Psoas muscle (tissue), 8 donors: ENCODE measurements around the gene GALP. TPM values are rescaled to one million over a fixed set of nuclear protein-coding genes. Genes with fewer than 3 reads are reported as not detected.
"Not testable (repeated sequence)": the region's sequence is repeated elsewhere in the genome, so short reads cannot be mapped to it uniquely, and the experiment has no call there.

ENCODE experiments used
- ATAC-seq, 4 donors: fragments of 200-7000 bp; cut with Tn5 transposase; one replicate each; pipeline ENCODE4 v1.9.1; 2020; ENCODE audit warnings: moderate library complexity in 3 of 4, mild to moderate bottlenecking in 2 of 4
- DNase-seq, 2 donors: peaks; one replicate each; pipeline ENCODE4 v3.0.0-alpha.2; 2020
- H3K27ac ChIP-seq: fragments of 200-600 bp; one replicate; pipeline ENCODE4 v1.8.0; 2022
- H3K27me3 ChIP-seq, 3 donors: fragments of 200-600 bp in 1 of 3; one replicate each; pipeline versions ENCODE4 v1.6.1 to v1.8.0; 2013 to 2022; ENCODE audit warnings: low read length in 2 of 3, mild to moderate bottlenecking in 2 of 3, moderate library complexity in 1 of 3; ENCODE audit not compliant: insufficient read depth in 3 of 3
- H3K36me3 ChIP-seq, 2 donors: fragments of 200-600 bp in 1 of 2; one replicate each; pipeline versions ENCODE4 v1.6.1 to v1.8.0; 2013 to 2022; ENCODE audit warnings: low read depth in 1 of 2, mild to moderate bottlenecking in 1 of 2, moderate library complexity in 1 of 2; ENCODE audit not compliant: insufficient read depth in 1 of 2
- H3K4me1 ChIP-seq: fragments of 200-600 bp; one replicate; pipeline ENCODE4 v1.8.0; 2022
- H3K4me3 ChIP-seq: fragments of 200-600 bp; one replicate; pipeline ENCODE4 v1.8.0; 2022; ENCODE audit warnings: mild to moderate bottlenecking
- H3K9me3 ChIP-seq: fragments of 200-600 bp; one replicate; pipeline ENCODE4 v1.8.0; 2022
- WGBS, 3 donors: extraction: QIAGEN DNeasy Blood & Tissue Kit; methylation state at CpG; one replicate each; pipeline versions ENCODE4 v1.1.6 to v1.1.7; 2013; 5-methylcytosine and 5-hydroxymethylcytosine counted together
- intact Hi-C, 2 donors: fragments of 100-400 bp; cut with DNase I; formaldehyde crosslinking; loops; one replicate each; pipeline versions ENCODE4 v1.11.0 to v1.14.2; 2022
- polyA plus RNA-seq, 3 donors: library from polyadenylated mRNA; stranded (reverse); fragments of 200-250 nt; gene quantifications; one replicate each; pipeline ENCODE4 v1.2.3, GENCODE V29; 2013
- total RNA-seq, 4 donors: library from RNA; stranded (reverse); fragmentation: NEBNext Ultra II Directional in 2 of 4; extraction: Animal tissue kit (Norgen Biotek cat#: 25700) in 2 of 4; gene quantifications; one replicate each; pipeline versions ENCODE4 v1.2.1 to v1.2.4, GENCODE V29; 2021 to 2023
- TF ChIP-seq, protein P1 (sequence below): fragments of 200-600 bp; IDR thresholded peaks from one replicate; pipeline ENCODE4 v1.8.0; 2022; ENCODE audit warnings: antibody characterized with exemption
- donor health status: healthy with polysubstance abuse.
- donor health status: DM: no; HTN: no; CAD: no; lungs with moderate emphysema.
- donor health status: Bipolar disorder and iron deficiency.
- donor health status: healthy.
- donor health status: DM: yes; HTN: yes; CAD: no.
- donor health status: DM: no; HTN: no; CAD: no.
- donor health status: DM: no; HTN: no; CAD: no.
- donor health status: DM: yes; HTN: yes; CAD: no.

The GALP gene
- total and polyA plus RNA-seq, 7 donors, result not detected

DNA sequence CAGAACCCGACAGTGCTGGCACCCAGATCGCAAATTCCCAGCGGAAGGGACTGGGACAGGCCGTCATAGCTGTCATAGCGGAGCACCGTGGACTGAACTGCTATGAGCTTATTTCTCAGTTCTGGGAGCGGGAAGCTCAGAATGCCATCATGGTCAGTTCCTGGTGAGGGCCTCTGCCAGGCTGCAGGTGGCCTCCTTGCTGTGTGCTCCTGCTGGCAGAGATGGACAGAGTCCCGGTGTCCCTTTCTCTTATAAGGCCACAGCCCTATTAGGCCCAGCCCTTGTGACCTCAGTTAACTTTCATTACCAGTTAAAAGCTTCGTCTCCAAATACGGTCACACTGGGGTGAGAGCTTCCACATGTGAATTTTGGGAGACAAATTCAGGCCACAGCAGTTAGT lies 30.1 kb upstream of the GALP start:
- TF ChIP-seq, protein P1, sequence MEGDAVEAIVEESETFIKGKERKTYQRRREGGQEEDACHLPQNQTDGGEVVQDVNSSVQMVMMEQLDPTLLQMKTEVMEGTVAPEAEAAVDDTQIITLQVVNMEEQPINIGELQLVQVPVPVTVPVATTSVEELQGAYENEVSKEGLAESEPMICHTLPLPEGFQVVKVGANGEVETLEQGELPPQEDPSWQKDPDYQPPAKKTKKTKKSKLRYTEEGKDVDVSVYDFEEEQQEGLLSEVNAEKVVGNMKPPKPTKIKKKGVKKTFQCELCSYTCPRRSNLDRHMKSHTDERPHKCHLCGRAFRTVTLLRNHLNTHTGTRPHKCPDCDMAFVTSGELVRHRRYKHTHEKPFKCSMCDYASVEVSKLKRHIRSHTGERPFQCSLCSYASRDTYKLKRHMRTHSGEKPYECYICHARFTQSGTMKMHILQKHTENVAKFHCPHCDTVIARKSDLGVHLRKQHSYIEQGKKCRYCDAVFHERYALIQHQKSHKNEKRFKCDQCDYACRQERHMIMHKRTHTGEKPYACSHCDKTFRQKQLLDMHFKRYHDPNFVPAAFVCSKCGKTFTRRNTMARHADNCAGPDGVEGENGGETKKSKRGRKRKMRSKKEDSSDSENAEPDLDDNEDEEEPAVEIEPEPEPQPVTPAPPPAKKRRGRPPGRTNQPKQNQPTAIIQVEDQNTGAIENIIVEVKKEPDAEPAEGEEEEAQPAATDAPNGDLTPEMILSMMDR, result no peak
- no peak overlapping the region for H3K4me3 ChIP-seq
- no peak for ATAC-seq
- WGBS, 3 donors, result 77 to 85% (median 79%) methylated on average over 10 of the region's 10 CpGs
- no peak overlapping the region for H3K27ac ChIP-seq
- no peak for DNase-seq
- H3K4me1 ChIP-seq, result peaks cover 16% of the 10 kb centered on the region
- peaks cover 0 to 16% of the 10 kb centered on the region in 2 donors for H3K36me3 ChIP-seq
- no peaks in the 10 kb centered on the region for H3K27me3 ChIP-seq
- H3K9me3 ChIP-seq, result no peaks in the 10 kb centered on the region
- intact Hi-C loops, result loop anchor here in 1 of 2 donors (5.0 kb wide), 1 partner anchor 38 kb away; no protein-coding TSS in a partner anchor

DNA sequence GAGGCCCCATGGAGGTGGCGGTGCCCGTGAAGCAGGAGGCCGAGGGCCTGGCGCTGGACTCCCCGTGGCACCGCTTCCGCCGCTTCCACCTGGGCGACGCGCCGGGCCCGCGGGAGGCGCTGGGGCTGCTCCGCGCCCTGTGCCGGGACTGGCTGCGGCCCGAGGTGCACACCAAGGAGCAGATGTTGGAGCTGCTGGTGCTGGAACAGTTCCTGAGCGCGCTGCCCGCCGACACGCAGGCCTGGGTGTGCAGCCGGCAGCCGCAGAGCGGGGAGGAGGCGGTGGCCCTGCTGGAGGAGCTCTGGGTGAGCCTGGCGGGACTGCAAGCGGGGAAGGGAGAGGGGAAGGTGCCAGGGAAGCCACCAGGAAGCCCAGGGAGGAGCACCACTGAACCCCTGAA lies 28.9 kb upstream of the GALP start:
- peaks cover 0 to 16% of the 10 kb centered on the region in 2 donors for H3K36me3 ChIP-seq
- ATAC-seq (peak in 3 of 4 donors; percentile 23 to 42 (median 36)), DNase-seq (no peak)
- intact Hi-C loops, result loop anchor here in 1 of 2 donors (5.0 kb wide), 1 partner anchor 40 kb away; no protein-coding TSS in a partner anchor
- H3K27me3 ChIP-seq, result no peaks in the 10 kb centered on the region
- peaks cover 13% of the 10 kb centered on the region for H3K4me1 ChIP-seq
- TF ChIP-seq, protein P1, result no peak
- H3K27ac ChIP-seq, result peak overlapping the region; percentile 23
- WGBS, 3 donors, result 50 to 64% (median 50%) methylated on average over 19 to 31 of the region's 31 CpGs
- H3K4me3 ChIP-seq, result no peak overlapping the region
- H3K9me3 ChIP-seq, result no peaks in the 10 kb centered on the region

- ATAC-seq, result no peak
- peaks cover 0 to 16% of the 10 kb centered on the region in 2 donors for H3K36me3 ChIP-seq
- 62 to 78% (median 69%) methylated on average over 20 to 22 of the region's 22 CpGs for WGBS, 3 donors
- H3K27me3 ChIP-seq, result no peaks in the 10 kb centered on the region
- H3K4me3 ChIP-seq, result no peak overlapping the region
- DNase-seq, result no peak
- no peaks in the 10 kb centered on the region for H3K9me3 ChIP-seq
- peaks cover 9% of the 10 kb centered on the region for H3K4me1 ChIP-seq
- intact Hi-C loops, result loop anchor here in 1 of 2 donors (5.0 kb wide), 1 partner anchor 40 kb away; no protein-coding TSS in a partner anchor
- no peak overlapping the region for H3K27ac ChIP-seq
- TF ChIP-seq, protein P1, result no peak
Measured at GRCh38 chr19:56147307-56147706, 28.5 kb upstream of the GALP start.

DNA sequence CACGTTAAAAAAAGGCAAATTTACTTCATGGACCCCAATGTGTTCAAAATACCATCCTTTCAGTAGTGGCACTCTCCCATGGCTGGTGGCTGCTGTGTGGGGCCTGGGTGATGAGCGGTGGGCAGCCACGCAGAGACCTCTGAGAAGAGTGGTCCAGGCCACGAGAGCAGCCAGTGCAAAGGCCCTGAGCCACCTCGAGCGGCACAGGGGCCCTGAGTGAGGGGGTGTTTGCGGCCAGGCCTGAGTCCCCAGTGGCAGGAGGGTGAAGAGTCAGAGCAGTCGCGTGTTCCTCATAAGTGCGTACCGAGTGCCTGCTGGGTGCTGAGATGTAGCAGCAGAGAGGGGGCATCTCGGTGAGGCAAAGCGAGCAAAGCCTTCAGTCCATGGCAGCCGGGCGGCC lies 27.7 kb upstream of the GALP start:
- intact Hi-C loops, result loop anchor here in 1 of 2 donors (5.0 kb wide), 1 partner anchor 41 kb away; no protein-coding TSS in a partner anchor
- WGBS, 3 donors, result 94% methylated on average over 14 to 15 of the region's 15 CpGs
- TF ChIP-seq, protein P1, result no peak
- H3K9me3 ChIP-seq, result no peaks in the 10 kb centered on the region
- ATAC-seq (no peak), DNase-seq (no peak)
- H3K4me1 ChIP-seq, result peaks cover 14% of the 10 kb centered on the region
- H3K27me3 ChIP-seq, result no peaks in the 10 kb centered on the region
- H3K36me3 ChIP-seq, result peaks cover 0 to 16% of the 10 kb centered on the region in 2 donors
- H3K4me3 ChIP-seq, result no peak overlapping the region
- H3K27ac ChIP-seq, result no peak overlapping the region

- intact Hi-C loops, result loop anchor here in 1 of 2 donors (5.0 kb wide), 1 partner anchor 42 kb away; no protein-coding TSS in a partner anchor
Measured at GRCh38 chr19:56148955-56149655, 26.7 kb upstream of the GALP start.

More at GRCh38 chr19:56148955-56149655, 26.7 kb upstream of the GALP start:
- not testable (repeated sequence) for ATAC-seq, H3K27ac ChIP-seq, H3K9me3 ChIP-seq, H3K4me3 ChIP-seq, DNase-seq, H3K27me3 ChIP-seq
- WGBS, 3 donors, result 96 to 97% (median 96%) methylated on average over 12 of the region's 12 CpGs
- peaks cover 20% of the 10 kb centered on the region for H3K4me1 ChIP-seq
- H3K36me3 ChIP-seq, result peaks cover 0 to 16% of the 10 kb centered on the region in 2 donors
